ENCODE results near the gene MTUS2. TPM values are rescaled to one million over a fixed set of nuclear protein-coding genes. Genes with fewer than 3 reads are reported as not detected.

MTUS2 gene
- polyA plus RNA-seq, 1 donor from 2014 or later = 0.06 TPM

DNA sequence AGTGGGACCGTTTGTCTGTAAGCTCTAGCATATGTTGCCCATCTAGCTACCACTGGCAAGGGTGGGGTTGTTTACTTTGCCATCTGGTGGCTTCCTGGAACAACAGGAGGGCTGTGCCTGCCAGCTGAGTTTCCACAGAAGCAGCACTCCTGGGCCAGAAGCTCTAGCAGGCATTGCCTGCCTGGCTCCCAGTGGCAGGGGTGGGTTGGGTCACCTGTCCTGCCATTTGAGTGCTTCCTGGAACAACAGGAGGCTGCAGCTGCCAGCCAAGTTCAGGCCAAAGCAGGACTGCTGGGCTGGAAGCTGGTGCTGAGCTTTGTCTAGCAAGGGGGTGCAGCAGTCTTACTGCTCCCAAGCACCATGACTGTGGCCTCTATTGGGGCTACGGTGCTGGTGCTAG lies 239.7 kb downstream of the MTUS2 start:
- Mint-ChIP-seq H3K9me3 (peaks cover 6 to 40% (median 28%) of the 10 kb centered on the region in 3 donors), H3K36me3 (peaks cover 4% of the 10 kb centered on the region), H3K27ac (no peak overlapping the region), H3K4me3 (no peak overlapping the region), H3K4me1 (peaks cover 0 to 2% (median 1%) of the 10 kb centered on the region in 3 donors), H3K27me3 (no peaks in the 10 kb centered on the region)

DNA sequence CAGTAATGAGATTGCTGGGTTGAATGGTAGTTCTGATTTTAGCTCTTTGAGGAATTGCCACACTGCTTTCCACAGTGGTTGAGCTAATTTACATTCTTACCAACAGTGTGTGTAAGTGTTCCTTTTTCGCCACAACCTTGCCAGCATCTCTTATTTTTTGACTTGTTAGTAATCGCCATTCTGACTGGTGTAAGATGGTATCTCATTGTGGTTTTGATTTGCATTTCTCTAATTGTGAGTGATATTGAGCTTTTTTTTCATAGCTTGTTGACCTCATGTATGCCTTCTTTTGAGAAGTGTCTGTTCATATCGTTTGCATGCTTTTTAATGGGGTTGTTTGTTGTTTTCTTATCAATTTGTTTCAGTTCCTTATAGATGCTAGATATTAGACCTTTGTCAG lies 245.0 kb downstream of the MTUS2 start:
- Mint-ChIP-seq H3K9me3 (peaks cover 4 to 10% (median 9%) of the 10 kb centered on the region in 3 donors), H3K36me3 (no peaks in the 10 kb centered on the region), H3K4me3 (peak overlapping the region in 1 of 4 donors; percentile 36), H3K27me3 (peaks cover 1% of the 10 kb centered on the region), H3K27ac (no peak overlapping the region), H3K4me1 (peaks cover 0 to 10% (median 8%) of the 10 kb centered on the region in 3 donors)

GRCh38 chr13:29067306-29067945 lies 247.3 kb downstream of the MTUS2 start:
- H3K27ac Mint-ChIP-seq = no peak overlapping the region
- H3K27me3 Mint-ChIP-seq = peaks cover 2% of the 10 kb centered on the region
- no peak overlapping the region for H3K4me3 Mint-ChIP-seq
- peaks cover 0 to 10% (median 8%) of the 10 kb centered on the region in 3 donors for H3K4me1 Mint-ChIP-seq
- no peaks in the 10 kb centered on the region for H3K36me3 Mint-ChIP-seq
- H3K9me3 Mint-ChIP-seq = peaks cover 4 to 5% (median 4%) of the 10 kb centered on the region in 3 donors

DNA sequence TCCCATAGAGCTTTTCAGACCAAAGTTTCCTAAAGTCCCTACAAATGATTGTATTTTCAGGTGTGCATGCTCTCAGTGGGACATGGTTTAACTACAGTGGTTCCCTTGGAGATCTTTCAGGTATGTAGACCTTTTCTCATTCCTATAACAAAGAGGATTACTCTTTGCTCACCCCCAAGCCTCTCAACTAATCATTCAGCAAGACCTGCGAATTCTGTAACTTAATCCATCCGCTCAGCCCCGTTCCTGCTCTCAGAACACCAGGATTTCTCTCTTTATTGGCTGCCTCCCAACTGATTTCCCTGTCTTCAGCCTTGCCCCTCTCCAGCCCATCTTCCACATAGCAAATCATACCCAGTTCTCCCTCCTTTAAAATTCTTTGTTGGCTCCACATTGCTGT lies 253.6 kb downstream of the MTUS2 start:
- Mint-ChIP-seq H3K9me3 (peaks cover 0 to 4% (median 2%) of the 10 kb centered on the region in 3 donors), H3K36me3 (no peaks in the 10 kb centered on the region), H3K4me1 (peaks cover 0 to 2% (median 2%) of the 10 kb centered on the region in 3 donors), H3K27ac (no peak overlapping the region), H3K27me3 (peaks cover 7% of the 10 kb centered on the region), H3K4me3 (no peak overlapping the region)

- Mint-ChIP-seq H3K36me3 (no peaks in the 10 kb centered on the region), H3K9me3 (peaks cover 1 to 6% (median 3%) of the 10 kb centered on the region in 3 donors), H3K4me3 (no peak overlapping the region), H3K4me1 (peaks cover 9 to 18% (median 13%) of the 10 kb centered on the region in 3 donors), H3K27ac (peak overlapping the region in 1 of 3 donors; percentile 13), H3K27me3 (peaks cover 5% of the 10 kb centered on the region)
Measured at GRCh38 chr13:29077051-29077813, 257.1 kb downstream of the MTUS2 start.

DNA sequence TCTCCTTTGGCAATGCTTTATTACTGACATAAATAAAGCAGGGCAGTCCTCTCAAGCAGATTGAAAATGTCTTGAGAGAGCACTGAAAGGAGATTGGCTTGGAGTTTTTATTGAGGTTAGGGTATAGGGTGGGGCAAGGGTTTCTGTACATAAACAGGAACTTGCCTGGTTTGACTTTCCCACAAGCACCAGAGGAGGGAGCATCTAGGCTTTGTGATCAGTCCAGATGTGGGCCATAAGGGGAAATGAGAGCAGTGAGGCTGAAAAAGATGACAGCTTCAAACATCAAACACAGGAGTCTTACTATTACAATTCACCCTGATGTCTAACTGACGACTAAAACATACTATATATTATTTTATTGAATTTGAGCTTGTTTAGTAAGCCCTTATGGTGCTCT lies 260.9 kb downstream of the MTUS2 start:
- H3K9me3 Mint-ChIP-seq = peaks cover 1 to 6% (median 2%) of the 10 kb centered on the region in 3 donors
- no peaks in the 10 kb centered on the region for H3K36me3 Mint-ChIP-seq
- H3K4me3 Mint-ChIP-seq = peak overlapping the region in 2 of 4 donors; percentile 19 to 63
- H3K27ac Mint-ChIP-seq = no peak overlapping the region
- peaks cover 9 to 18% (median 13%) of the 10 kb centered on the region in 3 donors for H3K4me1 Mint-ChIP-seq
- no peaks in the 10 kb centered on the region for H3K27me3 Mint-ChIP-seq

DNA sequence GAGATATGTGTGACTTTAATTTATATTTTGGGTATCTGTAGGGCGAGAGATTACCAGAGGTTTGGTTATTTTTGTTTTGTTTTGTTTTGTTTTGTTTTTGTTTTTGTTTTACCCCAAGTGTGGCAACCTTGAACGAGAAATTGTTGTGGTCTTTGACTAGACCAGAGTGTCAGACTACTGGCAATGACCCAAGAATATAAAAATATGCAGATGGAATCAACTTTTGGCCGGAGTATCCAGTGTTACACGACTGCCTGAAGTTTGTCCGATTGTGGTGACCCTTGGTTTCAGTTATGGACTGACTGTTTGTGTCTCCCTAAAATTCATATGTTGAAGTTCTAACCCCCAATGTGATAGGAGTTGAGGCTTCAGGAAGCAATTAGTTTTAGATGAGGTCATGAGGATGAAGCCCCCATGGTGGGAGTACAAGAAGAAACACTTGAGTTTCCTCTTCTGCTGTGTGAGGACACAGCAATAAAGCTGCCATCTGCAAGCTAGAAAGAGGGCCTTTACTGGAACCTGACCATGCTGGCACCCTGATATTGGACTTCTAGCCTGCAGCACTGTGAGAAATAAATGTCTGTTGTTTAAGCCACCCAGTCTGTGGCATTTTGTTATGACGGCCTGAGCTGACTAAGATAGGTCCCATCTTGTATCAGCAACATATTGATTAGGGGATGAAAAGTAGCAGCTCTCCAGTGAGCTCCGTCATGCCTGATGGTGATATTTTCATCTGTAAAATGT lies 261.7 kb downstream of the MTUS2 start:
- Mint-ChIP-seq H3K36me3 (no peaks in the 10 kb centered on the region), H3K9me3 (peaks cover 1 to 6% (median 2%) of the 10 kb centered on the region in 3 donors), H3K27me3 (no peaks in the 10 kb centered on the region), H3K4me3 (no peak overlapping the region), H3K4me1 (peaks cover 9 to 18% (median 13%) of the 10 kb centered on the region in 3 donors), H3K27ac (peak overlapping the region in 1 of 3 donors; percentile 4)

GRCh38 chr13:29099781-29100406 lies 279.8 kb downstream of the MTUS2 start:
- Mint-ChIP-seq H3K9me3 (peaks cover 0 to 4% (median 2%) of the 10 kb centered on the region in 3 donors), H3K27ac (no peak overlapping the region)

DNA sequence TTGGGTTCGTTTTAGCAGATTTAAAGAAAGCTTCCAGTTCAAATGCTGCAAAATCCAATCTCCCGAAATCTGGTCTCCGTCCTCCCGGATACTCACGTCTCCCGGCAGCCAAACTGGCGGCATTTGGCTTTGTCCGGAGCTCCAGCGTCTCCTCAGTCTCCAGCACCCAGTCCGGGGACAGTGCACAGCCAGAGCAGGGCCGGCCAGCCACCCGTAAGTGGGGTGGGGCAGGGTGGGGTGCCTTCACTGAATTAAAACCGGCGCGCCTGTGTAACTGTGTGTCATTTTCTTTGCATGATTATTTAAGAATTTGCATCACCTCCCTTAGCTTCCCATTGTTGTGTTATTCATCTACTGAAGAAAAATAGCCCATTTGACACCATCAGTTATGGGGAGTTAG lies 280.6 kb downstream of the MTUS2 start:
- no peak overlapping the region for H3K27ac Mint-ChIP-seq
- no peaks in the 10 kb centered on the region for H3K36me3 Mint-ChIP-seq
- H3K9me3 Mint-ChIP-seq = peaks cover 0 to 4% (median 2%) of the 10 kb centered on the region in 3 donors
- H3K4me3 Mint-ChIP-seq = no peak overlapping the region
- peaks cover 5% of the 10 kb centered on the region for H3K27me3 Mint-ChIP-seq
- H3K4me1 Mint-ChIP-seq = no peaks in the 10 kb centered on the region

More at GRCh38 chr13:29099781-29100406, 279.8 kb downstream of the MTUS2 start:
- Mint-ChIP-seq H3K27me3 (peaks cover 2% of the 10 kb centered on the region), H3K4me1 (no peaks in the 10 kb centered on the region), H3K36me3 (no peaks in the 10 kb centered on the region), H3K4me3 (no peak overlapping the region)

GRCh38 chr13:29101409-29101808 lies 281.3 kb downstream of the MTUS2 start:
- Mint-ChIP-seq H3K4me1 (no peaks in the 10 kb centered on the region), H3K36me3 (no peaks in the 10 kb centered on the region), H3K9me3 (peaks cover 0 to 2% (median 0%) of the 10 kb centered on the region in 3 donors), H3K27ac (no peak overlapping the region), H3K4me3 (no peak overlapping the region), H3K27me3 (peaks cover 5% of the 10 kb centered on the region)

DNA sequence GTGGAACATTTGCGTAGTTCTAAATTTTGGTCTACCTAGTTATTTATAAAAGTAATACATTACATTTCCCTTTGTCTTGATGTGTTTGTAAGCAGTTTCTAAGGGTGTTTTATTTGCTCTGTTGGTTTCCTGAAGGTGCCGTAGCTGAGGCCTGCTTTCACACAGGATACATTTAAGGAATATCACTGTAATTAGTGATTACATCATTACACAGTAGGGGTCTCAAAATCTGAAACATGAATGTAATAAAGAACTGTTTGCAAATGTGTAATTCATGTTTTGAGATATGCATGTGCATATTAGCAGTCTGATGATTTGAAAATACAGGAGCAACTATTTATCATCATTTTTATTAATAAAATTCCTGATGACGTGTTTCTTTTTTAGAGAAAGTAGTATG lies 281.8 kb downstream of the MTUS2 start:
- no peaks in the 10 kb centered on the region for H3K4me1 Mint-ChIP-seq
- H3K9me3 Mint-ChIP-seq = peaks cover 0 to 2% (median 0%) of the 10 kb centered on the region in 3 donors
- no peaks in the 10 kb centered on the region for H3K36me3 Mint-ChIP-seq
- H3K27me3 Mint-ChIP-seq = peaks cover 5% of the 10 kb centered on the region
- no peak overlapping the region for H3K27ac Mint-ChIP-seq
- H3K4me3 Mint-ChIP-seq = no peak overlapping the region

DNA sequence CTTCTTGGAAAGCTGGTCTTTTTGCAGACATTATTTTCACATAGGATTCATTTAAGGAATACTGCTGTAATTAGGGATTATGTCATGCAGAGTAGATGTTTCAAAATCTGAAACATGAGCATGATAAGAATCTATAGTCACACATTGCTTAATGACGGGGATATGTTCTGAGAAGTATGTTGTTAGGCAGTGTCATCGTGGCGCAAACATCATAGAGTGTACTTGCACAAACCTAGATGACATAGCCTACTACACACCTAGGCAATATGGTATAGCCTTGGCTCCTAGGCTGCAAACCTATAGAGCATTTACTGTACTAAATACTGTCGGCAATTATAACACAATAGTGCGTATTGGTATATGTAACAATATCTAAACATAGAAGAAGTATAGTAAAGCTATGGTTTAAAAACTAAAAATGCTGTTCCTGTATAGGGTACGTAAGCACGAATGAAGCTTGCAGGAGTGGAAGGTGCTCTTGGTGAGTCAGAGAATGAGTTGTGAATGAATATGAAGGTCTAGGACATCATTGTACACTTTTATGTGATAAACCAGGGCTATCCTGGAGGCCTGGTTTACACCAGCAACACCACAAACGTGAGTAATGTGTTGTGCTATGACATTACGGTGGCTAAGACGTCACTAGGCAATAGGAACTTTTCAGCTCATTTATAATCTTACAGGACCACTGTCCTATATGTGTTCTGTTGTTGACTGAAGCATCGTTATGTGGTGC lies 283.1 kb downstream of the MTUS2 start:
- Mint-ChIP-seq H3K27me3 (peaks cover 3% of the 10 kb centered on the region), H3K4me1 (no peaks in the 10 kb centered on the region), H3K27ac (no peak overlapping the region), H3K4me3 (no peak overlapping the region), H3K9me3 (peaks cover 0 to 2% (median 0%) of the 10 kb centered on the region in 3 donors), H3K36me3 (no peaks in the 10 kb centered on the region)

DNA sequence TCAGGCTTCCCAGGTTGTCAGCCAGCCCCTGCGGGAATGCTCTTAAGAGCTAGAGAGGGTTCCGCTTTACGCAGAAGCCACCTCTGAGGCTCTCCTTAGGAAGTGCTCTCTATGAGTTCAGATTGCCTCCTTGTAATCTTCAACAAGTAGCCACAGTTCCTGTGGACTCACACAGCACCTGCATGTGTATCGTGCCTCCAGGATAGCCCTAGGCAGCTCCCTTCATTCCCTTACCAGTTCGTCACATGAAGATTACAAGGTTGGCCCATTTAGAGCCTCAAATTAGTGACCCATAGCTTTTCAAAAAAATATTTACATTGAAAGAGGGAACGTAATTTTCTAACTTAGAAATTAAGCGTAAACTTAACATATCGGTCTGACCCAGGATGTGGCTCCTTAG lies 284.3 kb downstream of the MTUS2 start:
- no peaks in the 10 kb centered on the region for H3K36me3 Mint-ChIP-seq
- no peak overlapping the region for H3K27ac Mint-ChIP-seq

DNA sequence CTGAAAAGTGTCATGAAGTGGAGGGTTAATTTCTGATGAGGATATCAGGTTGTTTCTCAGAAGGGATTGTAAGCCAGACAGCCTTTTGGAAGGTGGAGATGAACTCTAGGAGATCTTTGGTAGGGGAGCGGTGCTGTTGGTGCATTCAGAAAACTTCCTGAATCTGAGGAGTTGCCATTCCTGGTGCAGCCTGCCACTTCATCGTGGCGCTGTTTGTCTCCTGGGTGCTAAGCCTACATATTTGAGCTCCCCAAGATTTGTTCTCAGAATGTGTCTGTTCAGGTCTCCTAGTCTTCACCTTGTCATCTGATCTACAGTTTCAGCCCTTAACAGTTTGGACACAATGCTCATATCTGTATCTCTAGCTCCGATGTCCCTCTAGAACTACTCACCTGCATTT lies 285.6 kb downstream of the MTUS2 start:
- H3K27ac Mint-ChIP-seq = no peak overlapping the region
- no peaks in the 10 kb centered on the region for H3K9me3 Mint-ChIP-seq
- peak overlapping the region in 1 of 4 donors; percentile 35 for H3K4me3 Mint-ChIP-seq
- no peaks in the 10 kb centered on the region for H3K4me1 Mint-ChIP-seq
- peaks cover 3% of the 10 kb centered on the region for H3K27me3 Mint-ChIP-seq
- H3K36me3 Mint-ChIP-seq = no peaks in the 10 kb centered on the region

More for the DNA sequence above, 284.3 kb downstream of the MTUS2 start:
- Mint-ChIP-seq H3K9me3 (no peaks in the 10 kb centered on the region), H3K4me3 (no peak overlapping the region), H3K4me1 (no peaks in the 10 kb centered on the region), H3K27me3 (peaks cover 3% of the 10 kb centered on the region)

All from IgD-negative memory B cell (primary cell).